Measurements from ENCODE around the gene TFDP3. TPM values are rescaled to one million over a fixed set of nuclear protein-coding genes. Genes with fewer than 3 reads are reported as not detected.

Gene TFDP3, protein sequence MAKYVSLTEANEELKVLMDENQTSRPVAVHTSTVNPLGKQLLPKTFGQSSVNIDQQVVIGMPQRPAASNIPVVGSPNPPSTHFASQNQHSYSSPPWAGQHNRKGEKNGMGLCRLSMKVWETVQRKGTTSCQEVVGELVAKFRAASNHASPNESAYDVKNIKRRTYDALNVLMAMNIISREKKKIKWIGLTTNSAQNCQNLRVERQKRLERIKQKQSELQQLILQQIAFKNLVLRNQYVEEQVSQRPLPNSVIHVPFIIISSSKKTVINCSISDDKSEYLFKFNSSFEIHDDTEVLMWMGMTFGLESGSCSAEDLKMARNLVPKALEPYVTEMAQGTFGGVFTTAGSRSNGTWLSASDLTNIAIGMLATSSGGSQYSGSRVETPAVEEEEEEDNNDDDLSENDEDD
- not detected for total RNA-seq

DNA sequence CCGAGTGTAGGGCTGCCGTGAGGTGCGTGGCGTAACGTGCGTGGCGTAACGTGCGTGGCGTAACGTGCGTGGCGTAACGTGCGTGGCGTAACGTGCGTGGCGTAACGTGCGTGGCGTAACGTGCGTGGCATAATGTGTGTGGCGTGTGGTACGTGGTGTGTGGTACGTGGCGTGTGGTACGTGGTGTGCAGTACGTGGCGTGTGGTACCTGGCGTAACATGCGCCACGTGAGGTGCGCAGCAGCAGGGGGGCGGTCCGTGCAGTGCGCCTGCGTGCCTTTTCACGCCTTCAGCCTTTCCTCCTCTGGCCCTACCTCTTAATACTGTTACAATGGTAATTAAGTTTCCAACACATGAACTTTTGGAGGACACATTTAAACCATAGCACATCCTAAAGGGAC, at the start of gene TFDP3:
TSS of gene TFDP3 (minus strand) at position 26 of the 400 bp plus-strand sequence. CDS start 95 bp downstream, outside the sequence.
- ChIA-PET POLR2A (no interaction called here), CTCF (no interaction called here)

DNA sequence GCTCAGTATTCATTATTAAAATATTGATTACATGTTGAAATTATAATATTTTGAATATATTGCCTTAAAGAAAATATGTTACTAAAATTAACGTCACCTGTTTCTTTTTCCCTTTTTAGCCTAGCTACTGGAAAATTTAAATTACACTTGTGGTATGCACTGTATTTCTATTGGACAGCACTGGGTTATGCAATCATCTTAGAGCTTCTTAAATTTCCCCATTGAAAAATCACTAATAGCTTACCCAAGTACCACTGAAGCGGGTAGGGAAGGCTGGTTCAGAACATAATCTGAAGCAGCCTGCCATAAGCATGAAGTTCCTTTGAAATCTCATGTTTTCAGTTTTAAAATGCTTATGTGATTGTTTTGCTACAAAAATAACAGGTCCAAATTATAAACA, 49.5 kb upstream of the TFDP3 start:
- ChIA-PET CTCF (no interaction called here), POLR2A (no interaction called here)

DNA sequence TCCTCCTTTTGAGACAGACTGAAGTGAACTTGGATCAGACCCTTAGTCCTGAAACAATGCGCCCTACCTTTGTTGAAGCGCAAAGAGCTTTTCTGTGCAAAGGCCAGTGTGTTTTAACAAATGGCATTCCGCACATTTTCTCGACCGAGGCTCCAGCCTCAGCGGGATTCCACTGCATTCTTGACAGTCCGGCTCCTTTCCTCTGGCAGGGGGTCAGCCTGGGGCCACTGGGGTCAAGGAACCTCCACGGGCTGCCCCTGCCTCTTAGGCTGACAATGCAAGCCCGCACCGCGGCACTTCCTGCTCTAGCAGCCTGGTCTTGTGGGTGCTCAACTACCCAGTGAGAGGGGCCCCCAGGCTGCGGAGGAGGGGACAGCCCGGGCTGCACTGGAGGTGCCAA, 47.2 kb upstream of the TFDP3 start:
- CTCF ChIA-PET, result no interaction called here

DNA sequence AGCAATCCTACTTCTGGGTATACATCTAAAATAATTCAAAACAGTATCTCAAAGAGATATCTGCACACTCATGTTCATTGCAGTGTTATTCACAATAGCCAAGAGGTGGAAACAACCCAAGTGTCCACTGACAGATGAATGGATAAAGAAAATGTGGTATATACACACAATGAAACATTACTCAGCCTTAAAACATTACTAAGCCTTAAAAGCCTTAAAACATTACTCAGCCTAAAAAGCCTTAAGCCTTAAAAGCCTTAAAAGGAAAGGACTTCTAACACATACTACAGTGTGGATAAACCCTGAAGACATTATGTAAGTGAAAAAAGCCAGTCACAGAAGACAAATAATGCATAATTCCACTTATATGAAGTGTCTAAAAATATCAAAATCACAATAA, 40.3 kb upstream of the TFDP3 start:
- POLR2A ChIA-PET, result no interaction called here
- CTCF ChIA-PET, result no interaction called here

More for the DNA sequence above, 47.2 kb upstream of the TFDP3 start:
- POLR2A ChIA-PET, result no interaction called here

DNA sequence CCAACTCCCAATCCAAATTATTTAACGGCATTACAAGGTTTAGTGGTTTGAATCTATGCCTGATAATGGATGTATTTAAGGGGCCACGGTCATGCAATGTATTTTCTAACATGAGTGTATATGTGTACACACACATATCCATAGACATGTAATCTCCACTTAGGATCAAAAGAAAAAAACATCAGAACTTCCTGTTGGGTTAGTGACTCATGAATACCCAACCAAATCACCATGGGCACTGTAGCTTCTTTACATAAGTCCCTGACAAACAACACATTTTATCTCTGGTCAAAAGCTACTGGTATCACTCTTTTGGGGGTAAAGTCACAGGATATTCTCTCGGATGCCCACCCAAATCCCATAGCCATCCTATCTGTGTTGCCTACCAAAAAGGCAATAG, 36.5 kb upstream of the TFDP3 start:
- POLR2A ChIA-PET, result no interaction called here
- CTCF ChIA-PET, result no interaction called here

DNA sequence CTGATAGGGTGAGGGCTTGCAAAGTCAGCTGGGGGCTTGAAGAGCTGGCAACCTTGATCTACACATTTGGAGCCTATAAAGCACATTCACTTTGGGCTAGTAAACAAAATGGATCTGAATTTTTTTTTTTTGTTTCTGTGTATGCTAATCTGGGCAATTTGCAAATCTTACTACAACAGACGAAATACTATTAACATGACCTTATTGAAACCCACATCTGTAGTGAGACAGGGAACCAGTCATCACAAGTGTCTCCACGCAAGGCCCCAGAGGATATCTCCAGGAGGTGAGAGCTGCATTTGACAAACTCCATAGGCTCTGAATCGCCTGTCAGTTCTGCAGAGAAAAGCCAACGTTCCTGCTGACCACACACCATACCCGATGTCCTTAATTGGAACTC, 33.0 kb upstream of the TFDP3 start:
- ChIA-PET CTCF (no interaction called here), POLR2A (no interaction called here)

DNA sequence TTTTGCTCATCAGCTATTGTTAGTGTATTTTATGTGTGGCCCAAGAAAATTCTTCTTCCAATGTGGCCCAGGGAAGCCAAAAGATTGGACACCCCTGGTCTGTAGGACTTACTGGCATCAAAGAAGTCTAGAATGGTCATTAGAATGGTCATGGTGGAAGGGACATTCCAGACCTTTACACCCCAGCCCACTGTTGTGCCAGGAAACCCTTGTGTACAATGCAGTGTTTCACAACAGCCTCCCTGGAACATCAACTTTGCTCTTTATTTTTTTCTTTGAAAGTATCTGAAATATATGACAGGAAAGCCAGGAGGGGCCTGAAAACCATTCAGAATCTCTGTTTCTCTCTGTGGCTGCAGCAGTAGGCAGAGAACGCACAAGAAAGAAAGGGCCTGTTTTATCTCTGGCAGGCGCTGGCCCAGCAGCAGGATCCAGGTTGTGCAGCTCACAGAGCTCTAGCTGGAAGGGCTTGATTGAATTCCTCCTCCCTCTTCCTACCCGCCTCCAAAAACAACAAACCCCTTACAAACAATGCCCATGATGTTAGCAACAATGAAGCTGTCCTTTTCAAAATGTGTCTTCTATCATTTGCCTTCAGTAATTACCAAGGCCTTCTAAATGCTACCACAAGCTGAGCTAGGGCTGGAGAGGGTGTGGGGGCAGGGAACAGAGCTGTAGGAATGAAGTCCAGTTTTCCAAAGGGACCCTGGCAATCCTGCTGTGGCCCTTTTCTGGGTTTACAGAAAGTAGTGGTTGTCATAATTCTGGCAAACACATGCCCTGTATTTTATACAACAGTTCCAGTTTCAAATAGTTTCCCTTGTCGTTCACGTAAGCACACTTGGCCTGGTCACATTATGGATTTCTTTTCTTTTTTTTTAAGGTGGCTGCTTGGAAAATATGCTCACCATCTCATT, 32.3 kb upstream of the TFDP3 start:
- ChIA-PET CTCF (interaction anchor here (0.7 kb wide), 1 partner anchor 382 kb away, joined by 6 read pairs; no protein-coding TSS in a partner anchor), POLR2A (no interaction called here)

DNA sequence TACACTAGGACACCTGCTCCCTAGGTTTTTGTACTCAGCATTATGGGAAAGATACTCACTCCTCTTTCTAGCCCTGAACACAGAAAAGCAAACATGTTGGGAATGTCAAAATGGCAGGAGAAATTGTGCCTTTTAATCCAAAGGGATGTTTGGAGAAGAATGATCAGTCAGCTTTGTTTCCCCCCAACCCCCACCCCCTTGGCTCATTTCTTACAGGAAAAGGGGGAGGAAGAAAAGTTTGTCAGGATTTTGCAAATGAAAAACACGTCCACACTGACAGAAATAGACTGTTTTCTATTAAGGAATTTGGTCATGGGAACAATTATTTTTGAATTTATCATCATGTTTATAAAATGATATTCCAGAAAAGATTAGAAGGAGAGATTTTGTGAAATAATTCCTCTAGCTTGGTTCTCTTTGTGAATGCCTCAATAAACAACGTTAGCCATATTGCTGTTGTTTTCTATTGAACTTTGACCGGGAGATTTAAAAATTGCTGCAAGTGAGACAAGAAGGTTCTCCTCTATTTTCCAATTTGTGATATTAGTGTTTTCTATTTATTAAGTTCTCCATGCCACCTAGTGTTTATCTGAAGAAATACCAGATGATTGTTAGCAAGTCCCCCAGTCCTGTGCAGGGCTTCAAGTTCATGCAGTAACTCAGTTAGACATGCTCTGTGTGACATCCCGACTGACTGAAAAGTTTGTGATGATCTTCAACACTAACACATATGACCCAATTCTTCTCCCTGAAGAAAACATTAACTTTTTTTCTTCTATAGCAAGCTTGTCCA, 31.3 kb upstream of the TFDP3 start:
- POLR2A ChIA-PET, result no interaction called here
- CTCF ChIA-PET, result interaction anchor here (0.7 kb wide), 1 partner anchor 383 kb away, joined by 6 read pairs; no protein-coding TSS in a partner anchor

DNA sequence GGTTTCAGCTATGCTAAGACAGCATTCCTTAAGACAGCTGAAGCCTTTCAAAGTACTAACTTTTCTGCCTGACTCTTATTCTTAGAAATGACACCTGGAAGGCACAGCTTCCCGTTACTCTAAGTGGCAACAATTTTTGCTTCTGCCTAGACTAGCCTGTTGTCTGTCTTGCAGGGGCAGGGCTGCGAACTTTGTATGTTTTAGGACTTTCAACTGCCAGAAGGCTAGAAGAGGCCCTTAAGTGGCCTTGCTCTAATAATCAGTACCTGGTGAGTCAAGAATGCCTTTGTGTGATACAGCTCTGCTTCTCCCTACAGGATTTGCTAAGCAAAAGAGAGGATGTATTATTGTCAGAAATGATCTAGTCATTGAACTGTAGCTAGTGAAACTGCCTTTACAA, 30.0 kb upstream of the TFDP3 start:
- ChIA-PET CTCF (no interaction called here), POLR2A (no interaction called here)

DNA sequence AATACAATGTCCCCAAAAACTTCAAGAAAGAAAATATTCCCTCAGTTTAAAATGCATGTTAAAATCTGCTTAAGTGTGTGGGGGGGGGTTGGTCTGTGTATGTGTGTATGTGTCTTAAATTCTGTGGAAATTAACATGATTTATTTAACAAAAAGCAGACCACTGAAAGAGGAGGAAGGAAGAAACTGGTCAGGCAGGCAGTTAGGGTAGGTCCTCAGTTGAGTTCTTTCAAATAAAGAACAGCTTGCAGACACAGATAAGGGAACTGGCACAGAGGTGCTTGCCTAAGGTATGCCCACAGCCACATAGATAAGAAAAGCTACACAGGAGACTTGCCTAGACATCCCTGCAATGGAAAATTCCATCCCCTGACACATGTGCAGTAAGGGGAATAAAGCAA, 28.8 kb upstream of the TFDP3 start:
- ChIA-PET POLR2A (no interaction called here), CTCF (no interaction called here)

DNA sequence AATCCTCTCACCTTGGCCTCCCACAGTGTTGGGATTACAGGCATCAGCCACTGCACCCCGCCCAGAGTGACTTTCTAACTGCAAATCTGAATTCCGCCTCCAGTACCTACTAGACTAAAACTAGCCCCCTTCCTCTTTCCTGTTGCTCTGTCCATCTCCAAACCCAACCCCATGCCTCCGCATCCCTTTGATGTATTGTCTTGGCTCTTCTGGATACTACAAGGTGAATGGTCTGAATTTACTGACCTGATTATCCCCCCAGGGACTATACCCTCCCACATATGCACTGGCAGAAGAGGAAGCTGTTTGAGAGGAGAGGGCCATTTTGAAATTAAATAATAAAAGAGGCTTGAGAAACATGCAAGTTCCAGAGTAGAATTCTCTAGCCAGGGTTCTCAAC, 17.7 kb upstream of the TFDP3 start:
- ChIA-PET POLR2A (no interaction called here), CTCF (no interaction called here)

DNA sequence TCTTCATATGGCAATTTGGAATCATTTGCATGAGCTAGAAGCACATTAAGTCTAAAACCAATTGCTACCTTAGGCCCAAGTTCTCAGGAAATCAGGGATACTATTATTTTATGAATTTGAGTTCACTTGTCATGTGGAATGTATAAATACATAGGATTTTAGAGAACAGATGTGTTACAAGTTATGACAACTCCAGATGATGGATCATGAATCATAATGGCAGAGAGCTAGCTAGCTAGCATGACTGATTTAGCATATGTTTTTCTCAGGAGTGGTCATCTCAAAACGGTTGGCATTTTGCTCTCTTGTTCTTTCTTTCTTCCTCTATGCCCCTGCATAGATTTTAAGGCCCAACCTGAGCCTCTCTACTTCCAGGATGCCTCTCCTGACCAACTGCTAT, 14.2 kb upstream of the TFDP3 start:
- ChIA-PET CTCF (no interaction called here), POLR2A (no interaction called here)

DNA sequence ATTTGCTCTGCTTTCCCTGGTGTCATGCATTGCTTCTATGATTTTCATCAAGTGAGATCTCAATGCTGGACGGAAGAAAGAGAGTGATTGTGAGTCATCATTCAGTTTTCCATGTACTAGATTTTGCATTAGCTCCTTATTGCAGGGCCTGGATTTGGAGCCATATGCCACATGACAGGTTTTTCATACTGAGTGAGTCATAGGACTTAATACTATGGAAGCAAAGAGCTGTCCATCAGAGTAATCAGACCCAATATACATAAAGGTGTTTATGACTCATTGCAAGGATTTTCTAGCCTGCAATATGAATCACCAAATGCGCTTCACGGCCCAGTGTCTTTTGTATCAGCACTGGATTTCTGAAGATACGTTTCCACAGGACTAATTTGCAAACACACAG, 11.2 kb upstream of the TFDP3 start:
- CTCF ChIA-PET, result no interaction called here
- POLR2A ChIA-PET, result no interaction called here

DNA sequence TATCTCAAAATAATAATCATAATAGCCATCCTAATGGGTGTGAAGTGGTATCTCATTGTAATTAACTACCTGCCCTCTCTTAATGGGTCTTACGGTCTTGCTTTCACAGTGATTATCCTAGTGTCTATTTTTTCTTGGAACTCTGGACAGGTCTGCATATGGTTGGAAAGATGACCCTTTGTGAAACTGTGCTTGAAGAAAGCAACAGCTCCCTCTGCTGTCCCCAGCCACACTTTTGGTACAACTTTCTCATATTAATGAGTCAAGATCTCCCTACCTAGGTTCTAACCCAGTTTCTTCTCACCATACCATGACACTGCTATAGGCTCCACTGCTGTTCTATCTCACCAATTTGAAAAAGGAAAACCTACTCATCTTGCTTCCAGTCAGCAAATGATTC, 2.4 kb downstream of the TFDP3 start:
- POLR2A ChIA-PET, result no interaction called here
- CTCF ChIA-PET, result no interaction called here

DNA sequence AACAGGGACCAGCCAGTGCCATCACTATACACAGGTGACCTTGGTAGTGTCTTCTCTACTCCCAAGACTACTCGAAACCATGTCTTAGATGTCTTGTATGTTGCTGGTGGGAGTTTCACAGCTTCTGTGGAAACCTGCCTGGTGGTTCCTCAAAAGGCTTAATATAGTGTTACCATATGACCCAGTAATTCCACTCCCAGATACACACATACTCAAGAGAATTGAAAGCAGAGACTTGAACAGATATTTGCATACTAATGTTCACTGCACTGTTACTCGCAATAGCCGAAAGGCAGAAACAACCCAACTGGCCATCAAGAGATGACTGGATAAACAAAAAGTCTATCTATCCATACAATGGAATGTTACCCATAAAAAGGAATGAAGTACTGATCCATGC, 3.1 kb downstream of the TFDP3 start:
- POLR2A ChIA-PET, result no interaction called here
- CTCF ChIA-PET, result no interaction called here

DNA sequence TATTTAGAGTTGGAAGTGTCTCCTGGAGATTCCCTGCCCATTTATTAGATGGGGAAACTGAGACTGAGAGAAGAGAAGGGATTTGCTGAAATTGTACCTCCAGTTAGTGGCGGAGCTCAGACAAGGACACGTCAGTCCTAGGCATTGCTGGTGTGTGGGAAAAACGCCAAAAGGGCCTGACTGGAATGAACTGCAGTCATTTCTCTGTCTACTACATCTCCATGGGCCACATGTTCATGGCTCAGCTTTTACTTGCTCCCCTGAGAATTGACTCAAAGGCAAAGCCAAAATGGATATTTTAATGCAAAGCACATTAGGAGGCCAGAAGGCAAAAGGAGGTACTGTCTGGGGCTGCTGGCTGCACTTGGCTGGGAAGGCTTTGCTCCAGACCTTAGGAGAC, 3.9 kb downstream of the TFDP3 start:
- POLR2A ChIA-PET, result no interaction called here
- CTCF ChIA-PET, result no interaction called here

DNA sequence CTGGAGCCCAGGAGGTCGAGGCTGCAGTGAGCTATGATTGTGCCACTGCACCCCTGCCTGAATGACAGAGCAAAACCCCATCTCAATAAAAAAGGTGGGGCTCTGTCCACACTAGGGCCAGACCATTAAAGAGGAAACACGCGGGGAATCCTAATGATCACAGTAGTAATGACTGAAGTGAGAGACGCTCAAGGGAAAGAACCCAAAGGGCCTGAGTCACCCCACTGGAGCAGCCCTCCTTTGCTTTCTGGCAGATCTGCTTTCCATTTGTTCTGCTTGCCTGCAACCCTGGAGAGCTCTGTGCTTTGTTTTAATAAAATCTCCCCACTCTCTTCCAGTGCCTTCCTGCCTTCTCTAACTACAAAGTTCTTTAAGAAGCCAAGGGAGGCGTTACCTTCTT, 5.0 kb downstream of the TFDP3 start:
- ChIA-PET CTCF (no interaction called here), POLR2A (no interaction called here)

DNA sequence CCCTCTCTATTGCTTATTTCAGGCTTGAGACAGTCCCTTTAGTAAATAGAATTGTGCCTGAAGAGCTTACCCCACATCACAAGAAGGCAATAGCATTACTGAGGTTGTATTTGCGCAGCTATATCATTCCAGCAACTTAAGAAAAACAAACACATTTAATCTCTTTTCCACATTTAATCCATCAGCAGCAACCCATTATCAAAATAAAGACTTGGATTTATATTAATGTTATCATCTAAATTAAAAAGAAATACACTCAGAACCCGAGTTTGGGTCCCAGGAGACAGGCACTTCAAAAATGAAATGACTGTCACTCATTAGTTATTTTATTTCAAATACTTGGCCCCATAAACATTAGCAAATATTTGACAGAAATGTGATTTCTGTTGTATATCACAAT, 10.4 kb downstream of the TFDP3 start:
- CTCF ChIA-PET, result no interaction called here
- POLR2A ChIA-PET, result no interaction called here

DNA sequence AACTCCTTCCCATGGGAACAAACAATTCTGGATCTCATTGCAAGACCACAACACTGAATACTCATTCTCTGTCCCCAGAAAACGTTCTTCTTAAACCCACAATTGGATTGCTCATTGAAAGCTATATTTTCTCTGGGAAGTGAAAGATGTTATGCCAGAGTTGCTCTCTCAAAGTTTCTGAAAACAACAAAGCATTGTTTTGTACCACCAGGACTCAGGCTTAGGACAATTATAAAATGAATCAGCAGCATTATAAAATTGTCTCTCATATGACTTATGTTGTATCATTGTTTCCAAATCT, 26.5 kb downstream of the TFDP3 start:
- CTCF ChIA-PET, result no interaction called here
- POLR2A ChIA-PET, result no interaction called here

DNA sequence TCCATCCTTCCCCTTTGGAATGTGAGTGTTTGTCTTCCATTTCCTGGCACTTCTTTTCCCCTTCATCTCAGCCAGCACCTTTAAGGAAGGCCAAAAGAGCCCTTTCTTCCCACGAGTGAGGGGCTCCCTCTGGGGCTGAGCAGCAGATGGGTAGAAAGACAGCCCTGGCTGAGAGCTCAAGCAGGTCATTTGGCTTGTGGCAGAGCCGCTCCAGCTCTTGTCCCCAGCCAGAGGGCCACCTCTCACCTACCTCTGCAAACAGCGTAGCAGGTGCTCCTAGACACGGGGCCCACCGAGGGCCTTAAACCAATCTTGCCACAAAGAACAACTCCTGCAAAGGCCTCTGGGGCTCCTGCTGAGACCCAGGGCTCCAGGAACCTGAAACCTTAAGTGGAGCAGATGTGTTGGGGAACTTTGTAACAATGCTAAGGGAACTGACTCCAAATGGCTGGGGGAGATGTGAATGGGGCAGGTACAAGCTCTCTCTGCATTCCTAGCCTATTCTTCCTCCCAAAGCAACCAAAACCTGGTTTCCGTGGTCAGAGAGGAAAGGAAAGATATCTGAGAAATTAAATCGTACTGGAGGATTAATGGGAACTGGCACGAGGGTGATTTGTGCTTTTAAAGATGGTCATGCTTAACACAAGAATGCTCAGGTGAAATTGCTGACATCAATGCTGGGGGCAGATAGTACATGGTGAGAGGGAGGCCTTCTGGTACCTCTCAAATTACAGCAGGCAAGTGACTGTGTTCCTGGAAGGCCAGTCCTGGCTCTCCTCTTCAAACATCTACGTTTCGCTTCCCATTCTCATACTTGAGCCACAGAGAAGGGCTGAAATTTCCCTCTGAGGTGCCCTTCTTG, 27.0 kb downstream of the TFDP3 start:
- POLR2A ChIA-PET, result no interaction called here
- CTCF ChIA-PET, result no interaction called here
